Measurements from ENCODE around the gene ZNF827. TPM values are rescaled to one million over a fixed set of nuclear protein-coding genes. Genes with fewer than 3 reads are reported as not detected.
A peak's percentile ranks its signal among the peaks of the same experiment; 100 is the strongest.

The ZNF827 gene
- total RNA-seq, 3 donors from 2014 or later = 18.6 to 21.1 (median 19.0) TPM

GRCh38 chr4:145732895-145733880 lies 205.4 kb downstream of the ZNF827 start:
- peak; percentile 94 to 97 for DNase-seq (ENCODE audit: low spot score in 2 of 2)
- H3K36me3 ChIP-seq = no peaks in the 10 kb centered on the region
- intact Hi-C loops (cut with DNase I; ENCODE audit: low total_unique reads) = loop anchor here (5.0 kb wide), 1 partner anchor 154 kb away; no protein-coding TSS in a partner anchor
- peak overlapping the region; percentile 64 to 81 (median 69) for H3K4me3 ChIP-seq
- H3K27me3 ChIP-seq = no peaks in the 10 kb centered on the region
- H3K27ac ChIP-seq = peak overlapping the region; percentile 99 to 100
- no peaks in the 10 kb centered on the region for H3K9me3 ChIP-seq
- peaks cover 7 to 24% of the 10 kb centered on the region in 2 donors for H3K4me1 ChIP-seq
- TF ChIP-seq CTCF (IDR thresholded peaks at IDR 0.05) (peak in 1 of 3 donors; percentile 7), POLR2A (IDR thresholded peaks at IDR 0.05) (peak; percentile 88), POLR2AphosphoS5 (IDR thresholded peaks at IDR 0.05) (peak; percentile 85 to 93 (median 86))

- Histone ChIP-seq H3K27me3 (no peaks in the 10 kb centered on the region), H3K4me3 (peak overlapping the region; percentile 64 to 81 (median 69)), H3K36me3 (no peaks in the 10 kb centered on the region), H3K27ac (peak overlapping the region; percentile 99 to 100), H3K4me1 (peaks cover 7 to 24% of the 10 kb centered on the region in 2 donors), H3K9me3 (no peaks in the 10 kb centered on the region)
- TF ChIP-seq POLR2AphosphoS5 (IDR thresholded peaks at IDR 0.05) (no peak), POLR2A (IDR thresholded peaks at IDR 0.05) (no peak), CTCF (IDR thresholded peaks at IDR 0.05) (no peak)
- intact Hi-C loops (cut with DNase I; ENCODE audit: low total_unique reads) = loop anchor here (5.0 kb wide), 1 partner anchor 155 kb away; no protein-coding TSS in a partner anchor
- DNase-seq (ENCODE audit: low spot score in 2 of 2) = no peak
Measured at GRCh38 chr4:145732001-145732815, 206.4 kb downstream of the ZNF827 start.

- Histone ChIP-seq H3K27me3 (no peaks in the 10 kb centered on the region), H3K36me3 (no peaks in the 10 kb centered on the region), H3K4me1 (peaks cover 3 to 23% of the 10 kb centered on the region in 2 donors), H3K9me3 (no peaks in the 10 kb centered on the region), H3K4me3 (no peak overlapping the region), H3K27ac (no peak overlapping the region)
- DNase-seq (ENCODE audit: low spot score in 2 of 2) = no peak
- intact Hi-C loops (cut with DNase I; ENCODE audit: low total_unique reads) = loop anchor here (5.0 kb wide), 1 partner anchor 156 kb away; no protein-coding TSS in a partner anchor
- TF ChIP-seq POLR2A (IDR thresholded peaks at IDR 0.05) (no peak), POLR2AphosphoS5 (IDR thresholded peaks at IDR 0.05) (no peak), CTCF (IDR thresholded peaks at IDR 0.05) (no peak)
Measured at GRCh38 chr4:145731028-145731427, 207.6 kb downstream of the ZNF827 start.

- no peak for TF ChIP-seq CTCF (IDR thresholded peaks at IDR 0.05)
- TF ChIP-seq POLR2AphosphoS5 (IDR thresholded peaks at IDR 0.05) = no peak
- TF ChIP-seq POLR2A (IDR thresholded peaks at IDR 0.05) = no peak
- H3K4me1 ChIP-seq = peaks cover 0 to 13% of the 10 kb centered on the region in 2 donors
- DNase-seq (ENCODE audit: low spot score in 2 of 2) = no peak
- no peak overlapping the region for H3K4me3 ChIP-seq
- H3K36me3 ChIP-seq = no peaks in the 10 kb centered on the region
- intact Hi-C loops (cut with DNase I; ENCODE audit: low total_unique reads) = loop anchor here (5.0 kb wide), 1 partner anchor 157 kb away; no protein-coding TSS in a partner anchor
- H3K27ac ChIP-seq = no peak overlapping the region
- H3K27me3 ChIP-seq = no peaks in the 10 kb centered on the region
- no peaks in the 10 kb centered on the region for H3K9me3 ChIP-seq
Measured at GRCh38 chr4:145730026-145730425, 208.6 kb downstream of the ZNF827 start.
